Dendritic cell treated with granulocyte-macrophage colony-stimulating factor and Interleukin-4, amounts not matched to agents 40 ng/mL and 50 ng/mL, for 4 days (primary cell): Measurements from ENCODE around the gene LAMA5.

ENCODE experiments used
- H3K27ac Mint-ChIP-seq: one replicate; pipeline ENCODE4 v1.8.0; 2022; ENCODE audit warnings: mild to moderate bottlenecking, mixed read lengths
- H3K27me3 Mint-ChIP-seq: one replicate; pipeline ENCODE4 v1.8.0; 2022; ENCODE audit warnings: mild to moderate bottlenecking, mixed read lengths
- H3K36me3 Mint-ChIP-seq: one replicate; pipeline ENCODE4 v1.8.0; 2022; ENCODE audit warnings: low read depth, mixed read lengths
- H3K4me1 Mint-ChIP-seq: one replicate; pipeline ENCODE4 v1.8.0; 2022; ENCODE audit warnings: low read depth, mixed read lengths
- H3K4me3 Mint-ChIP-seq: one replicate; pipeline ENCODE4 v1.8.0; 2022; ENCODE audit warnings: mild to moderate bottlenecking, moderate library complexity, mixed read lengths
- H3K9me3 Mint-ChIP-seq: one replicate; pipeline ENCODE4 v1.8.0; 2022; ENCODE audit warnings: mixed read lengths
- intact Hi-C: fragments of 100-400 bp; cut with micrococcal nuclease; formaldehyde crosslinking; loops from one replicate; pipeline ENCODE4 v1.15.0; 2022

The LAMA5 gene

GRCh38 chr20:62334881-62335280 lies 32.2 kb downstream of the LAMA5 start:
- H3K27me3 Mint-ChIP-seq = peaks cover 1% of the 10 kb centered on the region

GRCh38 chr20:62333820-62334595 lies 33.1 kb downstream of the LAMA5 start:
- Mint-ChIP-seq H3K4me3 (no peak overlapping the region), H3K9me3 (no peaks in the 10 kb centered on the region), H3K27ac (no peak overlapping the region), H3K36me3 (no peaks in the 10 kb centered on the region), H3K4me1 (peaks cover 15% of the 10 kb centered on the region), H3K27me3 (peaks cover 1% of the 10 kb centered on the region)
- intact Hi-C loops = no loop called here

More at GRCh38 chr20:62334881-62335280, 32.2 kb downstream of the LAMA5 start:
- Mint-ChIP-seq H3K4me3 (no peak overlapping the region), H3K27ac (no peak overlapping the region), H3K9me3 (no peaks in the 10 kb centered on the region), H3K4me1 (peaks cover 23% of the 10 kb centered on the region), H3K36me3 (no peaks in the 10 kb centered on the region)
- intact Hi-C loops = no loop called here

GRCh38 chr20:62332989-62333819 lies 33.9 kb downstream of the LAMA5 start:
- Mint-ChIP-seq H3K4me3 (no peak overlapping the region), H3K9me3 (no peaks in the 10 kb centered on the region), H3K27me3 (peaks cover 1% of the 10 kb centered on the region), H3K27ac (no peak overlapping the region), H3K4me1 (peaks cover 15% of the 10 kb centered on the region), H3K36me3 (no peaks in the 10 kb centered on the region)
- intact Hi-C loops = no loop called here

GRCh38 chr20:62332421-62332820 lies 34.7 kb downstream of the LAMA5 start:
- H3K27me3 Mint-ChIP-seq = peaks cover 1% of the 10 kb centered on the region
- no peak overlapping the region for H3K4me3 Mint-ChIP-seq
- H3K9me3 Mint-ChIP-seq = no peaks in the 10 kb centered on the region
- intact Hi-C loops = no loop called here
- H3K27ac Mint-ChIP-seq = no peak overlapping the region
- H3K36me3 Mint-ChIP-seq = no peaks in the 10 kb centered on the region
- peaks cover 7% of the 10 kb centered on the region for H3K4me1 Mint-ChIP-seq

GRCh38 chr20:62331347-62331746 lies 35.8 kb downstream of the LAMA5 start:
- peaks cover 1% of the 10 kb centered on the region for H3K27me3 Mint-ChIP-seq
- no peak overlapping the region for H3K4me3 Mint-ChIP-seq
- H3K27ac Mint-ChIP-seq = no peak overlapping the region
- intact Hi-C loops = no loop called here
- H3K9me3 Mint-ChIP-seq = no peaks in the 10 kb centered on the region
- no peaks in the 10 kb centered on the region for H3K4me1 Mint-ChIP-seq
- H3K36me3 Mint-ChIP-seq = no peaks in the 10 kb centered on the region

- no peak overlapping the region for H3K4me3 Mint-ChIP-seq
- H3K27ac Mint-ChIP-seq = no peak overlapping the region
- no peaks in the 10 kb centered on the region for H3K4me1 Mint-ChIP-seq
- H3K36me3 Mint-ChIP-seq = no peaks in the 10 kb centered on the region
- intact Hi-C loops = no loop called here
- H3K9me3 Mint-ChIP-seq = no peaks in the 10 kb centered on the region
- H3K27me3 Mint-ChIP-seq = no peaks in the 10 kb centered on the region
These were observed 36.4 kb downstream of the LAMA5 start for GRCh38 chr20:62330576-62331317.

GRCh38 chr20:62329389-62330377 lies 37.4 kb downstream of the LAMA5 start:
- intact Hi-C loops = no loop called here
- Mint-ChIP-seq H3K27ac (no peak overlapping the region), H3K27me3 (no peaks in the 10 kb centered on the region), H3K9me3 (no peaks in the 10 kb centered on the region), H3K4me1 (no peaks in the 10 kb centered on the region), H3K36me3 (no peaks in the 10 kb centered on the region), H3K4me3 (no peak overlapping the region)

- Mint-ChIP-seq H3K27ac (no peak overlapping the region), H3K36me3 (no peaks in the 10 kb centered on the region), H3K4me1 (no peaks in the 10 kb centered on the region)
These were observed 38.3 kb downstream of the LAMA5 start for GRCh38 chr20:62328684-62329388.

DNA sequence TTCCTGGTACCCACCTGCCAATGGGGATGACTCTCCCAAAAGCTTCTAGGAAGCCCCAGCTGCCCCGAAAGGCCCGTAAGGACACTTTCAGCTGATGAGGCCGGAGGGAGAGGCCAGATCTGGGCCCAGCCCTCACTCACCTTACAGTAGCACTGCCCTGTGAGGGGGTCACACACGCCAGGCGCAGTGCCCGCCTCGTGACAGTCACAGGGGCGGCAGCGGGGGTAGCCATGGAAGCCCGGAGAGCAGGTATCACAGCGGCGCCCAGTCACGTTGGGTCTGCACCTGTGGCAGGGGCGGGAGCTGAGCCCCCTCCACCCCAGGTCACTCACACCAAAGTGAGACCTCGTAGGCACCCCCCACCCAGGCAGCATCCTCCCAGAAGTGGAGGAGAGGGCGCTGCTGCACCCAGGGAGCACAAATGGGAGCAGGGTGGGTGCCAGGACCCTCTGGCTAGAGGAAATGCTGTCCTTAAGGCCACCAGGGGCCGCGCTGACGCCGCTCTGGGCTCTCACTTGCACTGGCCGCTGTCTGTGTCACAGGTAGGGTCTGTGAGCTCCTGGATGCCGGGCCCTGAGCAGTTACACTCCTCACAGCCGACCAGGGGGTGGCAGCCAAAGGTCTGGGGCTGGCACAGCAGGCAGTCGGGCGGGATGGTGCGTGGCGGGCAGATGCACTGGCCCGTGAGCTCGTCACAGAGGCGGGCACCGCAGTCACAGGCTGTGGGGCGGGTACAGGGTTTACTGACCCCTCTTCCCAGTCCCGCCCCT lies 39.2 kb downstream of the LAMA5 start:
- no peaks in the 10 kb centered on the region for H3K36me3 Mint-ChIP-seq
- H3K4me1 Mint-ChIP-seq = no peaks in the 10 kb centered on the region
- no peak overlapping the region for H3K27ac Mint-ChIP-seq
- H3K9me3 Mint-ChIP-seq = no peaks in the 10 kb centered on the region
- intact Hi-C loops = no loop called here
- H3K27me3 Mint-ChIP-seq = no peaks in the 10 kb centered on the region
- no peak overlapping the region for H3K4me3 Mint-ChIP-seq

More at GRCh38 chr20:62328684-62329388, 38.3 kb downstream of the LAMA5 start:
- no peaks in the 10 kb centered on the region for H3K9me3 Mint-ChIP-seq
- intact Hi-C loops = no loop called here
- no peaks in the 10 kb centered on the region for H3K27me3 Mint-ChIP-seq
- no peak overlapping the region for H3K4me3 Mint-ChIP-seq

DNA sequence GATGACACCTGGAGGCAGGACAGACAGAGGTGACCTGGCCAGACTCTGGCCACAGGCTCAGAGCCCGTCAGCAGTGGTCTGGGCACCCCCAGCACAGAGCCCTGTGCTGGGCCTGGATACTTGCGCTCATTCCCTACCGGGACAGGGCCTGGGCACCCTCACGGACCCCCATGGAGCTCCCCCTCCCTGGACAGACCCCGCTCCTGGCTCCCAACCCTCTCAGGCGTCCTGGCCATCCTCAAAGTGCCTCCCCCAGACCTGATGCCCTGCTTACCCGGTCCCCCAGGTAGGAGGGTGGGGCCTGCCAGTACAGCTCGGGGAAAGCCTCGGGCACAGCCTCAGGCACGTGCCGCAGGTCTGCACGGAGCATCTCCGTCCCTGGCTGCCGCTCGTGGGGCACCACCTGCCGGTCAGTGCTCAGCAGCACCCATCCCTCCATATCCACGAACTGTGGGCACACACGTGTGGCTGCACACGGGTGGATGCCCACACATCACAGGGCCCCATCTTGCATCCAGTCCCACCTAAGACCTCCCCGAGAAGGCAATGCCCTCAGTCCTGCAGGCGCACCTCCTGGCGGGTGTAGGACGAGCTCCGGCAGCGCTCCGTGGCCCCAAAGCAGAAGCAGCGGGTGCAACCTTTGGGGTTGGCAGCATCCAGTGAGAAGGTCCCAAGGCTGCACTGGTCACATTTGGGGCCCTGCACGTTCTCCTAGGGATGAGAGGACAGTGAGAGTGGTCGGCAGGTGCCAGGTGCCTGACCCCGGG lies 40.0 kb downstream of the LAMA5 start:
- Mint-ChIP-seq H3K36me3 (no peaks in the 10 kb centered on the region), H3K27me3 (no peaks in the 10 kb centered on the region), H3K4me3 (no peak overlapping the region), H3K27ac (no peak overlapping the region), H3K4me1 (no peaks in the 10 kb centered on the region), H3K9me3 (no peaks in the 10 kb centered on the region)
- intact Hi-C loops = no loop called here

DNA sequence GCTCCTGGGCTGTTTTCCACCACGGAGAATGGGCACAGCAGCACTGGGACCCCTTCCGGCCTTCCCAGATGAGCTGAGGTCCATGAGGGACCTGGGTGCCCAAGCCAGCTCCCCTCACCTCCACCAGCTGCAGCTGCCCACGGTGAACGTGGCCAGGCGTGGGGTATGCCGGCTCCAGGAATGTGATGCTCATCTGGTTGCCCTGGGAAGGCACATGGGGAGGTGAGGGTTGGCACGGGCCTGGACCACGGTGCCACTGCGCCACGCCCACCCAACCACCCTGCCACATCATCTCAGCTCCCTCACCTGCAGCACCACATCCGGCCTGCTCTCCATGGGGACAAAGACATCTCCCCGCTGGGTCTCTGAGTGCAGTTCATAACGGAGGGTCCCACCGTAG lies 40.6 kb downstream of the LAMA5 start:
- H3K4me1 Mint-ChIP-seq = no peaks in the 10 kb centered on the region
- no peaks in the 10 kb centered on the region for H3K36me3 Mint-ChIP-seq
- intact Hi-C loops = no loop called here
- H3K27ac Mint-ChIP-seq = no peak overlapping the region
- H3K9me3 Mint-ChIP-seq = no peaks in the 10 kb centered on the region
- H3K27me3 Mint-ChIP-seq = no peaks in the 10 kb centered on the region
- H3K4me3 Mint-ChIP-seq = no peak overlapping the region
